NB4 (cell line): ENCODE results near the gene SOAT1.
"Not testable (repeated sequence)": the region's sequence is repeated elsewhere in the genome, so short reads cannot be mapped to it uniquely, and the experiment has no call there.

Source experiments
- DNase-seq: peaks from one replicate; pipeline ENCODE4 v3.0.0; 2010; ENCODE audit warnings: low read depth
- H3K4me3 ChIP-seq: one replicate; pipeline ENCODE4 v1.5.1; 2011; ENCODE audit warnings: mild to moderate bottlenecking, low read depth, low read length, moderate library complexity
- MAX ChIP-seq: IDR thresholded peaks from 2 replicates; pipeline ENCODE4 v1.6.1; 2011; ENCODE audit warnings: low read depth, low read length
- MYC ChIP-seq: IDR thresholded peaks from 2 replicates; pipeline ENCODE4 v1.6.1; 2011; ENCODE audit warnings: low read depth, low read length
- POLR2A ChIP-seq: IDR thresholded peaks from 2 replicates; pipeline ENCODE4 v1.6.1; 2011; ENCODE audit warnings: mild to moderate bottlenecking; ENCODE audit not compliant: insufficient read length; ENCODE audit errors: extremely low read depth
- TF ChIP-seq, protein P1 (sequence below): IDR thresholded peaks from one replicate; pipeline ENCODE4 v1.5.1; 2012; ENCODE audit warnings: low read depth, low read length

SOAT1 gene

GRCh38 chr1:179262183-179262582, 31.4 kb upstream of the SOAT1 start:
- DNase-seq, result no peak
- TF ChIP-seq, protein P1, sequence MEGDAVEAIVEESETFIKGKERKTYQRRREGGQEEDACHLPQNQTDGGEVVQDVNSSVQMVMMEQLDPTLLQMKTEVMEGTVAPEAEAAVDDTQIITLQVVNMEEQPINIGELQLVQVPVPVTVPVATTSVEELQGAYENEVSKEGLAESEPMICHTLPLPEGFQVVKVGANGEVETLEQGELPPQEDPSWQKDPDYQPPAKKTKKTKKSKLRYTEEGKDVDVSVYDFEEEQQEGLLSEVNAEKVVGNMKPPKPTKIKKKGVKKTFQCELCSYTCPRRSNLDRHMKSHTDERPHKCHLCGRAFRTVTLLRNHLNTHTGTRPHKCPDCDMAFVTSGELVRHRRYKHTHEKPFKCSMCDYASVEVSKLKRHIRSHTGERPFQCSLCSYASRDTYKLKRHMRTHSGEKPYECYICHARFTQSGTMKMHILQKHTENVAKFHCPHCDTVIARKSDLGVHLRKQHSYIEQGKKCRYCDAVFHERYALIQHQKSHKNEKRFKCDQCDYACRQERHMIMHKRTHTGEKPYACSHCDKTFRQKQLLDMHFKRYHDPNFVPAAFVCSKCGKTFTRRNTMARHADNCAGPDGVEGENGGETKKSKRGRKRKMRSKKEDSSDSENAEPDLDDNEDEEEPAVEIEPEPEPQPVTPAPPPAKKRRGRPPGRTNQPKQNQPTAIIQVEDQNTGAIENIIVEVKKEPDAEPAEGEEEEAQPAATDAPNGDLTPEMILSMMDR, result no peak
- TF ChIP-seq MYC, result no peak
- H3K4me3 ChIP-seq, result no peak overlapping the region

GRCh38 chr1:179263121-179263520, 30.5 kb upstream of the SOAT1 start:
- TF ChIP-seq MYC (no peak), POLR2A (no peak), MAX (no peak)
- TF ChIP-seq, protein P1, result no peak
- no peak overlapping the region for H3K4me3 ChIP-seq

GRCh38 chr1:179264507-179264906, 29.1 kb upstream of the SOAT1 start:
- TF ChIP-seq MAX, result no peak
- TF ChIP-seq, protein P1, result no peak
- no peak for TF ChIP-seq MYC
- no peak for TF ChIP-seq POLR2A
- no peak for DNase-seq
- no peak overlapping the region for H3K4me3 ChIP-seq

More at GRCh38 chr1:179263121-179263520, 30.5 kb upstream of the SOAT1 start:
- DNase-seq, result no peak

DNA sequence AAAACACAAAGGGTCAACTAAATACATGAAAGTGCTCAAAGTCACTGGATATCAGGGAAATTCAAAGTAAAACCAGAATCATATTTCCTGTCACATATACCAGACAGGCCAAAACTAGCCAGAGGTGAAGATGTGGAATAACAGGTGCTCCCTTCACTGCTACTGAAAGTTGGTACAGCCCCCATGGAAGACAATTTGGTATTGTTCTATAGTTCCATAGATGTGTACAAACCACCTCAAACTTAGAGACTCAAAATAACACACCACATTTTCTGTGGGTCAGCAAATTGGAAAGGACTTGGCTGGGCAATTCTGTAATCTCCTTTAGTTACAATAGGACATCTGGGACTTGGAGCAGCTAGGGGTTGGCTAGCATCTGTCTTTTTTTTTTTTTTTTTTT, 24.5 kb upstream of the SOAT1 start:
- TF ChIP-seq MAX (no peak), MYC (no peak), POLR2A (no peak)
- TF ChIP-seq, protein P1, result no peak
- H3K4me3 ChIP-seq, result no peak overlapping the region
- no peak for DNase-seq

DNA sequence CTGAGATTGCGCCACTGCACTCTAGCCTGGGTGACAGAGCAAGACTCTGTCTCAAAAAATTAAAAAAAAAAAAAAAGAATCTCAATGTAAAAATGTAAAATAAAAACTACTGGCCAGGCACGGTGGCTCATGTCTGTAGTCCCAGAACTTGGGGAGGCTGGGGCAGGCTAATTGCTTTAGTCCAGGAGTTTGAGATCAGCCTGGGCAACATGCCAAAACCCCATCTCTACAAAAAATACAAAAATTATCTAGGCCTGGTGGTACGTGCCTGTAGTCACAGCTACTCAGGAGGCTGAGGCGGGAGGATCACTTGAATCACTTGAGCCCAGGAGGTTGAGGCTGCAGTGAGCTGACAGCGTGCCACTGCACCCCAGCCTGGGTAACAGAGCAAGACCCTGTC, 19.2 kb upstream of the SOAT1 start:
- DNase-seq, H3K4me3 ChIP-seq: not testable (repeated sequence)

DNA sequence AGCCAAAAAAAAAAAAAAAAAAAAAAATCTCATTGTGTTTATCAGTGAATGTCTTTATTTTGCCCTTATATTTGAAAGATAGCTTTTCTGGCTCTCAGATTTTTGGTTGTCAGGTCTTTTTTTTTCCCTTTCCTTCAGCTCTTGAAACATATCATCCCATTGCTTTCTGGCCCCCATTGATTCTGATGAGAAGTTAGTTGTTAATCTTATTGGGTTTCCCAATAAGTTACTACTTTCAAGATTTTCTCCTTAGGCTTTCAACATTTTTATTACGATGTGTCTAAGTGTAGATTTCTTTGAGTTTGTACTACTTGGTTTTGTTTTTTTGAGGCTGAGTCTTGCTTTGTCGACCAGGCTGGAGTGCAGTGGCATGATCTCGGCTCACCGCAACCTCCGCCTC, 14.7 kb upstream of the SOAT1 start:
- TF ChIP-seq, protein P1, result no peak
- TF ChIP-seq POLR2A, result no peak
- no peak for TF ChIP-seq MAX
- TF ChIP-seq MYC, result no peak
- H3K4me3 ChIP-seq, result no peak overlapping the region
- DNase-seq, result no peak
